Stimulated activated CD4-positive, alpha-beta T cell treated with anti-CD3 and anti-CD28 coated beads, Interleukin-12 subunit alpha, Interleukin-12 subunit beta, amount 100 ng/mL, for 4 hours (primary cell): Measurements from ENCODE around the gene DLX4.

ENCODE experiments used
- DNase-seq: peaks from one replicate; pipeline ENCODE4 v3.0.0-alpha.2; 2020

Gene DLX4

DNA sequence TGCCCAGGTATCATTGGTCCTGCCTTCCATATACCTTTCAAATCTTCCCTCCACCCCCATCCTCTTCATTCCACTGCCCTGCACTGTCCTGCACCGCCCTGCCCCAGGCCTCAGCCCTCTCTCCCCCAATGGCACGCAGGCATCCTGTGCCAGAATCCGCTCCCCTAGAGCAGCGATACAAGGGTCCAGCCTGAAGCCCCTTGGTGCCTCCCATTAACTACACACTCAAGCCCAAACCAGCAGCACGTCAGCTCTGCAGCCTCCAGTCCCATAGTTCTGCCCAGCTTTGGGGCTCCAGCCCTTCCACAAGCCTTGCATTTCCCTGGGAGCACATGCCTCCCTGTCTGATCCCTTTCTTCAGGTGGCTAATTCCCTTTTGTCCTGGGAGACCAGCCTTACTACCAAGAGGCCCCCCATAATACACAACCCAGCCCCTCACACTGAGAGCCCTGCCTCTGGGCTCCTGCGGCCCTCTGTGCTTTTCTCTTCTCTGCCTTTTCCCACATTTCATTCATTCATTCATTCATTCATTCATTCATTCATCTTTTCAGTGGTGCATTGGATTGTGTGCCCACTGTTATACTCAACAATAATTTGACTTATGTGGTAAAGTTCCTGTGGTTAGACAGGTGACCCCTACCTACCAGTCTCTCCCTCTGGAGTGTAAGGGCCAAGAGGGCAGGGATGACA, 52.8 kb downstream of the DLX4 start:
- DNase-seq, result no peak

GRCh38 chr17:50022463-50023130, 53.6 kb downstream of the DLX4 start:
- DNase-seq, result no peak

DNA sequence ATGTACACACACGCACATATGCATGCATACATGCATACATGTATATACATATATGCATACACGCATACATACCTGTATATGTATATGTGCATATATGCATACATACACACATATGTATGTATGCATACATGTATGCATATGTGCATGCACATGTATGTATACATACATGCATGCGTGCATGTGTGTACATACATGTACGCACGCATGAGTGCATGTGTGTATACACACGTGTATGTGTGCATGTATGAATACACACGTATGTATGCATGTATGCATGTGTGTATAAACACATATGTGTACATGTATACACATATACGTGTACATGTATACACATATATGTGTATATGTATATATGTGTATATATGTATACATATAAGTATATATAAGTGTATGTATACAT, 54.5 kb downstream of the DLX4 start:
- DNase-seq, result no peak
